Lower leg skin (tissue), 4 donors: ENCODE results near the gene RAPGEF2. TPM values are rescaled to one million over a fixed set of nuclear protein-coding genes. Genes with fewer than 3 reads are reported as not detected.

ENCODE experiments used
- DNase-seq, 2 donors: peaks; one replicate each; pipeline ENCODE4 v3.0.0-alpha.2; 2019; ENCODE audit warnings: low spot score in 2 of 2
- H3K4me3 ChIP-seq: fragments of 200-600 bp; sonication (generic); 2 replicates; pipeline ENCODE4 v1.5.1; 2017; ENCODE audit warnings: mild to moderate bottlenecking, low read depth; ENCODE audit not compliant: poor library complexity, severe bottlenecking
- CTCF ChIP-seq, 3 donors: fragments of 450-650 bp; IDR thresholded peaks; one replicate each; pipeline ENCODE4 v1.5.1; 2016; ENCODE audit warnings: antibody characterized with exemption in 3 of 3, mild to moderate bottlenecking in 3 of 3, moderate library complexity in 2 of 3
- POLR2A ChIP-seq, 2 donors: fragments of 450-650 bp; IDR thresholded peaks; one replicate each; pipeline ENCODE4 v1.6.1; 2016 to 2017; ENCODE audit warnings: antibody characterized with exemption in 2 of 2, mild to moderate bottlenecking in 1 of 2, moderate library complexity in 1 of 2
- WGBS, 2 donors: methylation state at CpG; one replicate each; pipeline ENCODE4 v1.1.5; 2018; 5-methylcytosine and 5-hydroxymethylcytosine counted together
- intact Hi-C: fragments of 100-400 bp; cut with DNase I; formaldehyde crosslinking; loops from one replicate; pipeline ENCODE4 v1.15.0; 2023; ENCODE audit warnings: low total_unique reads
- total RNA-seq, 4 donors: library from RNA; depleted of rRNA; stranded (reverse); fragments of >200 nt; gene quantifications; one replicate each; pipeline ENCODE4 v1.1.0, GENCODE V29; 2016

Gene RAPGEF2
- total RNA-seq, 4 donors from 2014 or later, result 38.3 to 51.7 (median 40.4) TPM

- intact Hi-C loops, result no loop called here
- no peak for TF ChIP-seq POLR2A (IDR thresholded peaks at IDR 0.05)
- no peak for TF ChIP-seq CTCF (IDR thresholded peaks at IDR 0.05)
- H3K4me3 ChIP-seq, result no peak overlapping the region
- DNase-seq, result no peak
- 76 to 77% methylated on average over 4 of the region's 4 CpGs for WGBS, 2 donors
Observed at GRCh38 chr4:159271856-159272255, 169.0 kb downstream of the RAPGEF2 start.

GRCh38 chr4:159272273-159273140 lies 169.6 kb downstream of the RAPGEF2 start:
- no peak for DNase-seq
- intact Hi-C loops, result no loop called here
- TF ChIP-seq CTCF (IDR thresholded peaks at IDR 0.05) (no peak), POLR2A (IDR thresholded peaks at IDR 0.05) (no peak)
- no peak overlapping the region for H3K4me3 ChIP-seq

- no peak overlapping the region for H3K4me3 ChIP-seq
- TF ChIP-seq POLR2A (IDR thresholded peaks at IDR 0.05) (no peak), CTCF (IDR thresholded peaks at IDR 0.05) (no peak)
- intact Hi-C loops, result no loop called here
- no peak for DNase-seq
Observed at GRCh38 chr4:159273141-159273438, 170.2 kb downstream of the RAPGEF2 start.

GRCh38 chr4:159273841-159274240 lies 171.0 kb downstream of the RAPGEF2 start:
- no peak overlapping the region for H3K4me3 ChIP-seq
- intact Hi-C loops, result no loop called here
- TF ChIP-seq CTCF (IDR thresholded peaks at IDR 0.05) (no peak), POLR2A (IDR thresholded peaks at IDR 0.05) (no peak)
- no peak for DNase-seq
- WGBS, 2 donors, result 89 to 95% methylated on average over 9 of the region's 9 CpGs

- no peak for DNase-seq
- WGBS, 2 donors, result 87 to 89% methylated on average over 5 of the region's 5 CpGs
- intact Hi-C loops, result no loop called here
- H3K4me3 ChIP-seq, result no peak overlapping the region
- TF ChIP-seq CTCF (IDR thresholded peaks at IDR 0.05), result no peak
- no peak for TF ChIP-seq POLR2A (IDR thresholded peaks at IDR 0.05)
Observed at GRCh38 chr4:159278399-159278798, 175.5 kb downstream of the RAPGEF2 start.

GRCh38 chr4:159279084-159279483 lies 176.2 kb downstream of the RAPGEF2 start:
- no peak overlapping the region for H3K4me3 ChIP-seq
- TF ChIP-seq POLR2A (IDR thresholded peaks at IDR 0.05), result no peak
- intact Hi-C loops, result no loop called here
- no peak for DNase-seq
- 90 to 91% methylated on average over 6 of the region's 6 CpGs for WGBS, 2 donors
